GM21825 (cell line): Measurements from ENCODE around the gene HGS.
"Not testable (repeated sequence)": the region's sequence is repeated elsewhere in the genome, so short reads cannot be mapped to it uniquely, and the experiment has no call there.

Source experiments
- ATAC-seq: cut with Tn5 transposase; IDR thresholded peaks from one replicate; pipeline ENCODE4 v1.9.1; 2021; ENCODE audit warnings: mild to moderate bottlenecking, moderate library complexity; ENCODE audit not compliant: unreplicated experiment

Gene HGS

GRCh38 chr17:81656118-81656743 is 27.6 kb upstream of the HGS start, which contains the start of gene PDE6G:
Gene PDE6G, minus strand, starts transcription at chr17:81656542. Its CDS starts 3,237 bp downstream, at chr17:81653305.
- no peak for ATAC-seq

- no peak for ATAC-seq
Measured at GRCh38 chr17:81656835-81657234, 27.0 kb upstream of the HGS start.

DNA sequence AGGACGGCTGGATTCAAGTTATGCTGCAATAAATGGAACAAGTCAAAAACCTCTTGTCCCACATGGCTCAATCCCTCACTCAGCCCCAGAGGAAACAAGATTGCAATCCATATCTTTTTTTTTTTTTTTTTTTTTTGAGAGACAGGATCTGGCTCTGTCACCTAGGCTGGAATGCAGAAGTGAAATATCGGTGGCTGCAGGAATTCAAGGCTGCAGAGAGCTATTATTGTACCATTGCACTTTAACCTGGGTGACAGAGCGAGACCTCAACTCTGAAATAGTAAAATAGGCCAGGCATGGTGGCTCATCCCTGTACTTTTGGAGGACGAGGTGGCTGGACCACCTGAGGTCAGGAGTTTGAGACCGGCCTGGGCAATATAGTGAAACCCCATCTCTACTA is 24.8 kb upstream of the HGS start:
- ATAC-seq, result no peak

GRCh38 chr17:81660441-81660840 is 23.4 kb upstream of the HGS start:
- ATAC-seq, result no peak

DNA sequence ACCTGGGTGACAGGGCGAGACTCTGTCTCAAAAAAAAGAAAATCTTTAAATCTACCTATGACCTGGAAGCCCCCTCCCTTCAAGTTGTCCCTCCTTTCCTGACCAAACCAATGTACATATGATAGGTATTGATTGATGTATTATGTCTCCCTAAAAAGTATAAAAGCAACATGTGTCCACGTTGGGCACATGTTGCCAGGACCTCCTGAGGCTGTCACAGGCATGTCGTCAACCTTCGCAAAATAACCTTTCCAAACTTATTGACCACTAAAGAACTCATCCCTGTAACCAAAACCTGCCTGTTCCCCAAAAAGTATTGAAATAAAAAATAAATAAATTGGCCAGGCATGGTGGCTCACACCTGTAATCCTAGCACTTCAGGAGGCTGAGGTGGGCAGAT is 21.8 kb upstream of the HGS start:
- no peak for ATAC-seq

DNA sequence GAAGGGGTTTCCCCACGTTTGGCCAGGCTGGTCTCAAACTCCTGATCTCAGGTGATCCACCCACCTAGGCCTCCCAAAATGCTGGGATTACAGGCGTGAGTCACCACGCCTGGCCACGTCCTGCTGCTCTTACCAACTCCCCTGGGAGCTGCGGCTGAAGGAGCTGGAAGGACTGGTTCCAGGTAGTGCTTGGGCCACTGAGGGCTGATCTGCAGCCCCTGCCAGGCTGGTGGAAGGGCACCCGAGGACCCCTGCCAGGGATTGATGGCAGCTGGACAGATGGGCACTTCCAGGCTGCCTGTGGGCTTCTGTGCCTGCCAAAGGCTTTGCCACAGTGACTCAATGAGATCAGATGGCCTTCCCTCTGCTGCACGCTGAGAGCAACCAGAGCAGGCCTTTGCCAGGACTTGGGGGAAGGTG is 19.8 kb upstream of the HGS start:
- no peak for ATAC-seq

DNA sequence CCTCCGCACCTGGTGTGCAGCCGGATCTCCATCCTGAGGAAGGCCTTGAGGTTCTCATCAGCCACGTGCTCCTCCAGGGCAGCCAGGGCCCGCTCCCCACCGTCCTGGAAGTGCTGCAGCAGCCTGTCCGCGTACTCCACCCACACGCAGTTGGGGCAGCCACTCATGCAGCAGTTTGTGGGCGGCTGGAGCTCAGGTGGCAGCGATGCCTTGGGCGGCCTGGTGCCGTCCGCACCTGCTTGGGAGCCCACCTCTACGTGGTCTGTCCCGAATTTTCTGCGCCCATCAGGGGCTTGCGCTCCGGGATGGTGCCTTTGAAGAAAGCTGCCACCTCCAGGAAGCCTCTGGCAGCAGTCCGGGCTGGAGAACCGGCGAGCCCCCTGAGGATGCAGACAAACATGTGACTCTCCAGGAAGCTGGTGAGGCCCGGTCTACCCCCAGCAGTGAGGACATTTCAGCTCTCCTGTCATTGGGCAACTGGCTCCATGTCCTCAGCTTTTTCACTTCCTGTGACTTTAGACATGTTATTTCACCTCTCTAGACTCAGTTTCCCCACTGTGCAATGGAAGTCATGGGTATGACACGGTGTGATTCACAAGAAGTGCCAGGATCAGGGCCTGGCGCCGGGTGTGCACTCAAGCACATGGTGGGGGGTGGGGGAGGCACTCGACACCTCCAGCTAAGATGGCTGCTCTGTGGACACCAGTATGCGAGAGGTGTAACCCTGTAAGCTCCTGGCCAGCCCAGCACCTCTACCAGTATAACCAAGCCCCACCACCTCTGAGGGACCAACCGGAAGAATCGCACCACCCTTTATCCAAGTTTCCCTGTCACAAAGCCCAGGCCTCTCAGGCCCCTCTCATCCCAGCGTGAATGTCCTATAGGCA is 18.4 kb upstream of the HGS start:
- no peak for ATAC-seq

GRCh38 chr17:81666092-81666341 is 17.8 kb upstream of the HGS start:
- ATAC-seq, result peak; percentile 21

DNA sequence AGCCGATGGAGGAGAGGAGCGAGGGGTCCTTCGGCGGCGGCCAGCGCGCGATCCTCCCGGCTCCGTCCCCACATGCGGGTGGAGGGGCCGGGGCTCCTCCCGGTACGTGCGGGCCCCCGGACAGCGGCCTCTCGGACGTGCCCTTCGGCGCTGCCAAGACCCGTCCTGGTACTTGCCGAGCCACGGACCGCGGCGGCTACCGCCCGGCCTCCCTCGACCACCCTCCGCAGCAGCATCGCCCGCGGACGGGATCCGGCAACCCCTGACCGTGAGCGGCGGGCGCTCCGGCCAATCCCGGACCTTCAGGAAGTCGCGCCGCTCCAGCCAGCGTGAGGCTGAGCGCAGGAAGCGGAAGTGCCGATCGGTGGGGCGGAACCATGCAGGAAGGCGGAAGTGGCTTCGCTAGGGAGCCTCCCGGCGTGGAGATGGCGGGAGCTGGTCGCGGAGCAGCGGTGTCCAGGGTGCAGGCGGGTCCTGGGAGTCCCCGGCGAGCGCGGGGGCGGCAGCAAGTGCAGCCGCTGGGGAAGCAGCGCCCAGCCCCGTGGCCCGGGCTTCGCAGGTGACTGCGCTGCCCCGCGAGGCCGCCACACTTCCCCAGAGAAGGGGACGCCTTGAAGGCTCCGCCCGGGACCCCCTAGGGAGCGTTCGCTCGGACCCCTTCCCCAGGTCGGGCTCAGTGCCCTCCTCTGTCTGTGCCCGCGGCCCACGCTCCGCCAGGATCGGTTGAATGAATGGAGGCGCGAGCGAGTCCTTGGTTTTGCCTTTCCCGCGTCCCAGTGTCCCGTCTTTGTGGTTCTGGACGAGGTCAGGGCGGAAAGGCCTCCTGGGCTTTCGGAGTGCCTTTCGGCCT is 17.2 kb upstream of the HGS start, which contains the start of the genes CCDC137 and OXLD1:
CCDC137 (plus strand) TSS at position 396 of the 850 bp plus-strand sequence; CDS start at position 426, 30 bp downstream.
OXLD1 (minus strand) TSS at position 264 of the 850 bp plus-strand sequence; CDS start at position 236, 28 bp downstream.
- ATAC-seq, result peak; percentile 86

DNA sequence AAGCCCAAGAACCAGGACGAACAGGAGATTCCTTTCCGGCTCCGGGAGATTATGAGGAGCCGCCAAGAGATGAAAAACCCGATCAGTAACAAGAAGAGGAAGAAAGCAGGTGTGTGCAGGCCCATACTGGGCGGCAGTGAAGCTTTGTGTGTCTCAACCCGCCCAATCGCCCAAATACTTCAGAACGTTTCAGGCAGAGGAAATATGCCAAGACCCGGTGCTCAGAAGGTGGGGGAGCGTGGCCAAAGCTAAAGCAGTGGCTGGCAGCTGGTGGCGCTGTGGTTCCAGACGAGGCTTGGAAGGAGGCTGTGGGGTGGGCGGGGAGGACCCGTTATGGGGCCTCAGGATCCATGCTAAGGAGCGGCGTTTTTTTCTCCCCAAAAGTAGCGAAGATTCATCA is 16.1 kb upstream of the HGS start:
- ATAC-seq, result no peak

DNA sequence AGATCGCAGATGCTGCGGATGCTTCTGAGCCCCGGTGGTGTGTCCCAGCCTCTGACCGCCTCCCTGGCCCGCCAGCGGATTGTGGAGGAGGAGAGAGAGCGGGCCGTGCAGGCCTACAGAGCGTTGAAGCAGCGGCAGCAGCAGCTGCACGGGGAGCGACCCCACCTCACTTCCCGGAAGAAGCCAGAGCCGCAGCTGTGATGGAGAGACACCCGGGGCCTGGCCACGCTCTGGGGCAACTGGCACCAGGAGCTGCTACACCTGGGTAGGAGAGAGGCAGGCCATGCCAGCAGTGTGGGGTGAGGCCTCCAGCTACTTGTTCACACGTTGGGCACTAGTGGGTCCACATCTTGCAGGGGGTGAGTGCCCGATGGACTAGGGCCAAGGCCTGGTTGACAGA is 11.3 kb upstream of the HGS start:
- ATAC-seq, result no peak

DNA sequence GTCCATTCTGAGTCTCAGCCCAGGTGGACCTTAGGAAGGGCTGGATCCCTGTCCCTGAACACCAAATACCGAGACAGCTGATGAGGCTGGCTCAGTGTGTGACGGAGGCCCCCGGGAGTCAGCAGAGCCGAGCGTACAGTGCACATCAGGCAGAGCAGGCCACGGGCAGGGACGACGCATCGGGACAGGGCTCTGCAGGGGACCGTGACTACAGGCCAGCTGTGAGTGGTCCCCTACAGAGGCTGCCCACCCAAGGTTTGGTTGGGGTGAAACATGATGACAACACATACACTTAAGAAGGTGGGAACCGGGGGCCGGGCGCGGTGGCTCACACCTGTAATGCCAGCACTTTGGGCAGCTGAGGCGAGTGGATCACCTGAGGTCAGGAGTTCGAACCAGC is 10.9 kb upstream of the HGS start:
- no peak for ATAC-seq

DNA sequence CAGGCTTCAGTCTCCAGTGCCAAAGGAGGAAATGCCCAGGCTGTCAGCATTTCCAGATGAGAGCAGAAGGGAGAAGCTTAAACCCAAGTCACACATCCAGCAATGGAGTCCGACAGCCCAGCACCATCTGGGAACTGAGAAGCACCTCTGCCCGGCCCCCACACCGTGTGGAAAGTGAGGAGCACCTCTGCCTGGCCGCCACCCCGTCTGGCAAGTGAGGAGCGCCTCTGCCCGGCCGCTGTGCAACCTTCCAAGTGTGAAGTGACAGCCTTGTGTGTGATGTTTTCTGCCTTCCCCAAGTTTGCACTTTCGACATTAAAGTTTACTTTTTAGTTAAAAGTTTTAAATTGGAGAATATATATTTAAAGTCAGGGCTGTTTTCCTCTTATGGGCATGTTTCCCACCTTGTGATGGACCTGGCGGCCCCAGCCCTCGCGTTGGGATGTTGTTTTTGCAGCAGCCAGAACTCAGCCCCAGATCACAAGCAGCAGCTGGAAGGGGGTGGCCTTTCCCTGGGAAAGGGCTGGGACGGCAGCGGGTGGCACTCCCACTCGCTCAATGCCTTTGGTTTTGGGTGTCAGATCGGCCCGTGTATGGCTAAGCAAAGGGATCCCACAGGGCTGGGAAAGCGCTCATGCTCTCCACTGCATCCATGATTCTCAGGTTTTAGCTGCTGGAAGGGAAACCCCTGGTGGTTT is 10.1 kb upstream of the HGS start:
- ATAC-seq, result no peak

GRCh38 chr17:81675515-81676221 is 8.1 kb upstream of the HGS start:
- ATAC-seq, result not testable (repeated sequence)

GRCh38 chr17:81676906-81677305 is 6.9 kb upstream of the HGS start:
- ATAC-seq, result no peak

DNA sequence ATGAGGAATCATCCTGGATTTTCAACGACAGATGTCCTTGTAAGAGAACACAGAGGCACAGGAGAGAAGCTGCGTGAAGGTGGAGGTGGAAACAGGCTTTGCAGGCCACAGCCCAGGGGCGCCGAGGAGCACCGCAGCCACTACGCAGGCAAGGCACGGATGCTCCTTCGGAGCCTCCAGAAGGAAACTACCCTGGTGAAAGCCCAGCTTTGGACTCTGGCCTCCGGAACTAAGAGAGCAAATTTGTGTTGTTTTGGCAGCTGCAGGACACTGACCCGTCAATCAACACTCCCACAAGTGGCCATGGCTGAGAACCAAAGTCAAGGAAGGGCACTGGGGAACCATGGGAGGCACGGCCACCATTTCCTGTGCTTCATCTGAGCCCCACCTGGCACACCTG is 3.7 kb upstream of the HGS start:
- ATAC-seq, result no peak

- no peak for ATAC-seq
Measured at GRCh38 chr17:81681672-81682071, 2.1 kb upstream of the HGS start.

DNA sequence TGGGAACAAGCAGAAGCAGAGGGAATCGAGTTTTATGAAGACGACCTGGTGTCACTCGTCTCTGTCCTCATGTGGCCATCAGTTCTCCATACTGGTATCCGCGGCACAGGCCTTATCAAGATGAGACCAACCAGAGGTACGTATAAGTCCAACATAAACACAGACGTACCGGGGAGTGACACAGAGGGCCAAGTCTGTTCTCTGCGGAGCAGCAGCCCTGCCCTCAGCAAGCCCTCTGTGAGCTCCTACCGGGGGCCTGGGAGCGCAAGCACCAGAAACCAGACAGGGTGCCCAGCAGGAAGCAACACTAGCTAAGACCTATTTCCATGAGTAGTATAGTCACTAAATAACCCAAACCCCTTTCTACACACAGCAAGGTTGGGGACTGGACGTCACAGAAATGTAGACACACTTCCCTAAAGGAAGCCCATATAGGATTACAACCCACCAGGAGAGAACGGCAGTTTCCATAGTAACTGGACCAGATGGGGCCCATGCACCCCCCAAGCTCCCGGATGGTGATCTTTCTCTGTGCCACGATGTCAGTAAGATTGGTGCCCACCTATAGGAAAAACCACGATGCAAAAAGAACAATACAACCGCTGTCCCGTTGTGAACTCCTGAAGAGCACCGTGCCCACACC is 1.1 kb upstream of the HGS start:
- ATAC-seq, result no peak

- ATAC-seq, result peak; percentile 4
Measured at GRCh38 chr17:81683208-81683583, 615 bp upstream of the HGS start.

- no peak for ATAC-seq
Measured at GRCh38 chr17:81684442-81684911, 666 bp downstream of the HGS start.
